Measurements from ENCODE around the gene HLF.

GRCh38 chr17:55246583-55246982 lies 18.2 kb upstream of the HLF start:
- no peak for TF ChIP-seq CTCF (IDR thresholded peaks at IDR 0.05)
- TF ChIP-seq POLR2AphosphoS5 (IDR thresholded peaks at IDR 0.05) = no peak
- no peak for TF ChIP-seq POLR2A (IDR thresholded peaks at IDR 0.05; ENCODE audit: low read depth)
- TF ChIP-seq EP300 (IDR thresholded peaks at IDR 0.05) = no peak
